ENCODE results near the gene THTPA. TPM values are rescaled to one million over a fixed set of nuclear protein-coding genes. Genes with fewer than 3 reads are reported as not detected.

Gene THTPA
- total RNA-seq, 4 donors from 2014 or later: 14.4 to 47.1 (median 25.2) TPM

GRCh38 chr14:23602181-23603095 is 46.4 kb downstream of the THTPA start:
- no peak for TF ChIP-seq POLR2A (IDR thresholded peaks at IDR 0.05)
- TF ChIP-seq EP300 (IDR thresholded peaks at IDR 0.05): no peak
- TF ChIP-seq CTCF (IDR thresholded peaks at IDR 0.05): no peak
- Histone ChIP-seq H3K27ac (no peak overlapping the region), H3K36me3 (no peaks in the 10 kb centered on the region), H3K9me3 (peaks cover 0 to 3% (median 0%) of the 10 kb centered on the region in 4 donors), H3K27me3 (no peaks in the 10 kb centered on the region), H3K4me3 (no peak overlapping the region), H3K4me1 (no peaks in the 10 kb centered on the region)
- whole genome bisulfite sequencing, 2 donors: 87% methylated on average over 12 of the region's 12 CpGs
- DNase-seq (ENCODE audit: low spot score in 2 of 2): no peak

- H3K4me1 ChIP-seq: no peaks in the 10 kb centered on the region
- no peaks in the 10 kb centered on the region for H3K36me3 ChIP-seq
- no peaks in the 10 kb centered on the region for H3K27me3 ChIP-seq
- H3K27ac ChIP-seq: no peak overlapping the region
- no peak for TF ChIP-seq CTCF (IDR thresholded peaks at IDR 0.05)
- no peak for TF ChIP-seq EP300 (IDR thresholded peaks at IDR 0.05)
- peaks cover 0 to 3% (median 0%) of the 10 kb centered on the region in 4 donors for H3K9me3 ChIP-seq
- H3K4me3 ChIP-seq: no peak overlapping the region
- WGBS, 2 donors: 80 to 85% methylated on average over 2 of the region's 2 CpGs
- DNase-seq (ENCODE audit: low spot score in 2 of 2): no peak
Measured at GRCh38 chr14:23603103-23603502, 47.0 kb downstream of the THTPA start.

- Histone ChIP-seq H3K4me3 (no peak overlapping the region), H3K36me3 (no peaks in the 10 kb centered on the region), H3K27me3 (no peaks in the 10 kb centered on the region), H3K9me3 (peaks cover 0 to 3% (median 0%) of the 10 kb centered on the region in 4 donors), H3K27ac (no peak overlapping the region), H3K4me1 (no peaks in the 10 kb centered on the region)
- TF ChIP-seq CTCF (IDR thresholded peaks at IDR 0.05): no peak
- TF ChIP-seq EP300 (IDR thresholded peaks at IDR 0.05): no peak
- no peak for TF ChIP-seq POLR2A (IDR thresholded peaks at IDR 0.05)
- 69 to 76% methylated on average over 2 of the region's 2 CpGs for whole genome bisulfite sequencing, 2 donors
- DNase-seq (ENCODE audit: low spot score in 2 of 2): no peak
Measured at GRCh38 chr14:23604148-23604547, 48.1 kb downstream of the THTPA start.

- Histone ChIP-seq H3K9me3 (peaks cover 0 to 3% (median 0%) of the 10 kb centered on the region in 4 donors), H3K36me3 (no peaks in the 10 kb centered on the region), H3K27me3 (no peaks in the 10 kb centered on the region), H3K27ac (no peak overlapping the region), H3K4me1 (no peaks in the 10 kb centered on the region), H3K4me3 (no peak overlapping the region)
- WGBS, 2 donors: 75 to 84% methylated on average over 3 of the region's 3 CpGs
- no peak for DNase-seq (ENCODE audit: low spot score in 2 of 2)
- TF ChIP-seq POLR2A (IDR thresholded peaks at IDR 0.05) (no peak), CTCF (IDR thresholded peaks at IDR 0.05) (no peak), EP300 (IDR thresholded peaks at IDR 0.05) (no peak)
Measured at GRCh38 chr14:23604675-23605170, 48.7 kb downstream of the THTPA start.

- H3K27me3 ChIP-seq: no peaks in the 10 kb centered on the region
- TF ChIP-seq POLR2A (IDR thresholded peaks at IDR 0.05) (no peak), EP300 (IDR thresholded peaks at IDR 0.05) (no peak), CTCF (IDR thresholded peaks at IDR 0.05) (no peak)
- H3K4me1 ChIP-seq: no peaks in the 10 kb centered on the region
- 70 to 77% methylated on average over 6 of the region's 6 CpGs for WGBS, 2 donors
- H3K4me3 ChIP-seq: no peak overlapping the region
- H3K27ac ChIP-seq: no peak overlapping the region
- DNase-seq (ENCODE audit: low spot score in 2 of 2): no peak
- H3K36me3 ChIP-seq: no peaks in the 10 kb centered on the region
- no peaks in the 10 kb centered on the region for H3K9me3 ChIP-seq
Measured at GRCh38 chr14:23605931-23606585, 50.0 kb downstream of the THTPA start.
